Measurements from ENCODE around the gene AMMECR1L.
A peak's percentile ranks its signal among the peaks of the same experiment; 100 is the strongest.

Gene AMMECR1L

GRCh38 chr2:127874378-127875269 lies 11.1 kb downstream of the AMMECR1L start:
- peaks cover 22% of the 10 kb centered on the region for H3K36me3 Mint-ChIP-seq (ENCODE audit: low read depth)
- peak overlapping the region; percentile 78 for H3K27ac Mint-ChIP-seq
- H3K4me1 Mint-ChIP-seq (ENCODE audit: low read depth) = peaks cover 25% of the 10 kb centered on the region
- no peak overlapping the region for H3K4me3 Mint-ChIP-seq
- no peaks in the 10 kb centered on the region for H3K9me3 Mint-ChIP-seq
- no peaks in the 10 kb centered on the region for H3K27me3 Mint-ChIP-seq (ENCODE audit: low read depth)

GRCh38 chr2:127873707-127874303 lies 12.0 kb downstream of the AMMECR1L start:
- Mint-ChIP-seq H3K27ac (no peak overlapping the region), H3K4me1 (ENCODE audit: low read depth) (peaks cover 23% of the 10 kb centered on the region), H3K36me3 (ENCODE audit: low read depth) (peaks cover 24% of the 10 kb centered on the region), H3K9me3 (no peaks in the 10 kb centered on the region), H3K27me3 (ENCODE audit: low read depth) (no peaks in the 10 kb centered on the region), H3K4me3 (no peak overlapping the region)

GRCh38 chr2:127872354-127872753 lies 13.4 kb downstream of the AMMECR1L start:
- Mint-ChIP-seq H3K27me3 (ENCODE audit: low read depth) (no peaks in the 10 kb centered on the region), H3K4me1 (ENCODE audit: low read depth) (peaks cover 23% of the 10 kb centered on the region), H3K4me3 (no peak overlapping the region), H3K27ac (no peak overlapping the region), H3K36me3 (ENCODE audit: low read depth) (peaks cover 29% of the 10 kb centered on the region), H3K9me3 (no peaks in the 10 kb centered on the region)

GRCh38 chr2:127865926-127866325 lies 19.8 kb downstream of the AMMECR1L start:
- no peak overlapping the region for H3K27ac Mint-ChIP-seq
- no peaks in the 10 kb centered on the region for H3K4me1 Mint-ChIP-seq (ENCODE audit: low read depth)
- H3K9me3 Mint-ChIP-seq = no peaks in the 10 kb centered on the region
- no peaks in the 10 kb centered on the region for H3K27me3 Mint-ChIP-seq (ENCODE audit: low read depth)
- H3K36me3 Mint-ChIP-seq (ENCODE audit: low read depth) = peaks cover 32% of the 10 kb centered on the region
- no peak overlapping the region for H3K4me3 Mint-ChIP-seq

- H3K4me3 Mint-ChIP-seq = no peak overlapping the region
- H3K27ac Mint-ChIP-seq = no peak overlapping the region
- no peaks in the 10 kb centered on the region for H3K4me1 Mint-ChIP-seq (ENCODE audit: low read depth)
- peaks cover 31% of the 10 kb centered on the region for H3K36me3 Mint-ChIP-seq (ENCODE audit: low read depth)
- H3K9me3 Mint-ChIP-seq = no peaks in the 10 kb centered on the region
- no peaks in the 10 kb centered on the region for H3K27me3 Mint-ChIP-seq (ENCODE audit: low read depth)
Measured at GRCh38 chr2:127864877-127865276, 20.9 kb downstream of the AMMECR1L start.

GRCh38 chr2:127862228-127862627 lies 23.5 kb downstream of the AMMECR1L start:
- Mint-ChIP-seq H3K4me3 (no peak overlapping the region), H3K9me3 (no peaks in the 10 kb centered on the region), H3K4me1 (ENCODE audit: low read depth) (peaks cover 4% of the 10 kb centered on the region), H3K27ac (no peak overlapping the region), H3K27me3 (ENCODE audit: low read depth) (no peaks in the 10 kb centered on the region), H3K36me3 (ENCODE audit: low read depth) (peaks cover 21% of the 10 kb centered on the region)

GRCh38 chr2:127860130-127860529 lies 25.6 kb downstream of the AMMECR1L start:
- Mint-ChIP-seq H3K4me1 (ENCODE audit: low read depth) (peaks cover 14% of the 10 kb centered on the region), H3K27ac (no peak overlapping the region)

GRCh38 chr2:127859712-127860085 lies 26.1 kb downstream of the AMMECR1L start:
- H3K27me3 Mint-ChIP-seq (ENCODE audit: low read depth) = no peaks in the 10 kb centered on the region
- peak overlapping the region; percentile 19 for H3K27ac Mint-ChIP-seq
- peak overlapping the region; percentile 72 for H3K4me3 Mint-ChIP-seq
- H3K9me3 Mint-ChIP-seq = no peaks in the 10 kb centered on the region
- peaks cover 14% of the 10 kb centered on the region for H3K4me1 Mint-ChIP-seq (ENCODE audit: low read depth)
- peaks cover 16% of the 10 kb centered on the region for H3K36me3 Mint-ChIP-seq (ENCODE audit: low read depth)

More at GRCh38 chr2:127860130-127860529, 25.6 kb downstream of the AMMECR1L start:
- Mint-ChIP-seq H3K27me3 (ENCODE audit: low read depth) (no peaks in the 10 kb centered on the region), H3K4me3 (no peak overlapping the region), H3K9me3 (no peaks in the 10 kb centered on the region), H3K36me3 (ENCODE audit: low read depth) (peaks cover 21% of the 10 kb centered on the region)

- Mint-ChIP-seq H3K9me3 (no peaks in the 10 kb centered on the region), H3K27me3 (ENCODE audit: low read depth) (no peaks in the 10 kb centered on the region), H3K4me1 (ENCODE audit: low read depth) (peaks cover 28% of the 10 kb centered on the region), H3K4me3 (peak overlapping the region; percentile 98), H3K36me3 (ENCODE audit: low read depth) (peaks cover 16% of the 10 kb centered on the region), H3K27ac (peak overlapping the region; percentile 94)
Measured at GRCh38 chr2:127857265-127857808, 28.4 kb downstream of the AMMECR1L start.

- H3K4me1 Mint-ChIP-seq (ENCODE audit: low read depth) = peaks cover 32% of the 10 kb centered on the region
- H3K36me3 Mint-ChIP-seq (ENCODE audit: low read depth) = peaks cover 34% of the 10 kb centered on the region
- H3K4me3 Mint-ChIP-seq = no peak overlapping the region
Measured at GRCh38 chr2:127853671-127854070, 32.1 kb downstream of the AMMECR1L start.

GRCh38 chr2:127852388-127852787 lies 33.4 kb downstream of the AMMECR1L start:
- Mint-ChIP-seq H3K4me1 (ENCODE audit: low read depth) (peaks cover 30% of the 10 kb centered on the region), H3K4me3 (no peak overlapping the region), H3K27ac (no peak overlapping the region)

More at GRCh38 chr2:127853671-127854070, 32.1 kb downstream of the AMMECR1L start:
- Mint-ChIP-seq H3K9me3 (no peaks in the 10 kb centered on the region), H3K27ac (peak overlapping the region; percentile 38), H3K27me3 (ENCODE audit: low read depth) (no peaks in the 10 kb centered on the region)

GRCh38 chr2:127847931-127848330 lies 37.8 kb downstream of the AMMECR1L start:
- Mint-ChIP-seq H3K27me3 (ENCODE audit: low read depth) (no peaks in the 10 kb centered on the region), H3K36me3 (ENCODE audit: low read depth) (peaks cover 43% of the 10 kb centered on the region)

More at GRCh38 chr2:127852388-127852787, 33.4 kb downstream of the AMMECR1L start:
- Mint-ChIP-seq H3K36me3 (ENCODE audit: low read depth) (peaks cover 34% of the 10 kb centered on the region), H3K27me3 (ENCODE audit: low read depth) (no peaks in the 10 kb centered on the region), H3K9me3 (no peaks in the 10 kb centered on the region)

GRCh38 chr2:127844973-127845372 lies 40.8 kb downstream of the AMMECR1L start:
- Mint-ChIP-seq H3K9me3 (no peaks in the 10 kb centered on the region), H3K4me3 (no peak overlapping the region), H3K27me3 (ENCODE audit: low read depth) (no peaks in the 10 kb centered on the region), H3K4me1 (ENCODE audit: low read depth) (peaks cover 12% of the 10 kb centered on the region), H3K36me3 (ENCODE audit: low read depth) (peaks cover 31% of the 10 kb centered on the region), H3K27ac (no peak overlapping the region)

More at GRCh38 chr2:127847931-127848330, 37.8 kb downstream of the AMMECR1L start:
- H3K9me3 Mint-ChIP-seq = no peaks in the 10 kb centered on the region
- no peak overlapping the region for H3K27ac Mint-ChIP-seq
- H3K4me3 Mint-ChIP-seq = no peak overlapping the region
- H3K4me1 Mint-ChIP-seq (ENCODE audit: low read depth) = peaks cover 11% of the 10 kb centered on the region

GRCh38 chr2:127843677-127844076 lies 42.1 kb downstream of the AMMECR1L start:
- H3K36me3 Mint-ChIP-seq (ENCODE audit: low read depth) = peaks cover 21% of the 10 kb centered on the region
- H3K27ac Mint-ChIP-seq = no peak overlapping the region
- H3K4me1 Mint-ChIP-seq (ENCODE audit: low read depth) = peaks cover 6% of the 10 kb centered on the region
- no peaks in the 10 kb centered on the region for H3K9me3 Mint-ChIP-seq
- no peaks in the 10 kb centered on the region for H3K27me3 Mint-ChIP-seq (ENCODE audit: low read depth)
- H3K4me3 Mint-ChIP-seq = no peak overlapping the region
